HG02798 (cell line): ENCODE data around the gene ADTRP.

Experiments
- ATAC-seq: cut with Tn5 transposase; IDR thresholded peaks from one replicate; pipeline ENCODE4 v1.9.1; 2021; ENCODE audit warnings: mild to moderate bottlenecking; ENCODE audit not compliant: unreplicated experiment, poor library complexity

The ADTRP gene, protein sequence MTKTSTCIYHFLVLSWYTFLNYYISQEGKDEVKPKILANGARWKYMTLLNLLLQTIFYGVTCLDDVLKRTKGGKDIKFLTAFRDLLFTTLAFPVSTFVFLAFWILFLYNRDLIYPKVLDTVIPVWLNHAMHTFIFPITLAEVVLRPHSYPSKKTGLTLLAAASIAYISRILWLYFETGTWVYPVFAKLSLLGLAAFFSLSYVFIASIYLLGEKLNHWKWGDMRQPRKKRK

GRCh38 chr6:11778648-11779328, at the start of gene ADTRP:
ADTRP (minus strand) TSS chr6:11778803; CDS start chr6:11778759, 44 bp downstream.
- ATAC-seq: no peak

GRCh38 chr6:11826779-11827178, 48.2 kb upstream of the ADTRP start:
- no peak for ATAC-seq

DNA sequence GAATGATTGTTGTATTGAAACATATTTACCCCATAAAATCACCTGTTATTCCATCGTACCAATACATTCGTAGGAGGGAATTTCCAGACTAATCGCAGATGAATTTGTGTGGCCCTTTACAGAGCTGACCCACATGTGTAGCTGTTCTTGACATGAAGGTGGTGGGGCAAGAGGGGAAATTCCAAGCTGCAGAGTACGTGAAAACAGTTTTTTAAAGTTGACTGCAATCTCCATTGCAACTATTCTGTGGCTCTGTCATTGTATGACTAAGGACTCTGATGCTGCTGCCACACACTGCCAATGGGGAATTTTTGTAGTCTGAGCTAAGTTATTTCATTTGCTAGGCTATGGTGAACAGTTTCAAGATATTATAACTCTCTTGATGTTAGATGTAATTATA, 46.4 kb upstream of the ADTRP start:
- peak; percentile 85 for ATAC-seq

DNA sequence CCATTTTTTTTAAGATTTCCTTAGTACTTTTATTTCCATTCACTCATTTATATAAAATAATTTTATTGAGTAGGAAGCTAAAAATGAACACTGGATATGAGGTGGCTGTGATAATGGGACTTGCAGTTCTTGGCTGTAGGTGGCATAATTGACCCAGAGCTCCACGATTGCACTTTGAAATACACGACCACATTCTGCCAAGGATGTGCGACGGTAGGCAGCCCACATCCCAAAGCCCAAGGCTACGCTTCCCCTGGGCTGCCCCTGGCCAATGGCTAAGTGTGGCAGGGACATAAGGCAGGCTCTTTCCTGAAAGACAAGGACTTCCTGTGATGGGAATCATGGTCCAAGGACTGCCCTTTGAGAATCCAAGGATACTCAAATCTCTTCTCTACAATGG, 43.7 kb upstream of the ADTRP start:
- ATAC-seq: no peak

GRCh38 chr6:11821781-11822180, 43.2 kb upstream of the ADTRP start:
- ATAC-seq: no peak

GRCh38 chr6:11820821-11821220, 42.2 kb upstream of the ADTRP start:
- no peak for ATAC-seq

- ATAC-seq: no peak
Measured at GRCh38 chr6:11819486-11819885, 40.9 kb upstream of the ADTRP start.

GRCh38 chr6:11815231-11815630, 36.6 kb upstream of the ADTRP start:
- ATAC-seq: no peak

DNA sequence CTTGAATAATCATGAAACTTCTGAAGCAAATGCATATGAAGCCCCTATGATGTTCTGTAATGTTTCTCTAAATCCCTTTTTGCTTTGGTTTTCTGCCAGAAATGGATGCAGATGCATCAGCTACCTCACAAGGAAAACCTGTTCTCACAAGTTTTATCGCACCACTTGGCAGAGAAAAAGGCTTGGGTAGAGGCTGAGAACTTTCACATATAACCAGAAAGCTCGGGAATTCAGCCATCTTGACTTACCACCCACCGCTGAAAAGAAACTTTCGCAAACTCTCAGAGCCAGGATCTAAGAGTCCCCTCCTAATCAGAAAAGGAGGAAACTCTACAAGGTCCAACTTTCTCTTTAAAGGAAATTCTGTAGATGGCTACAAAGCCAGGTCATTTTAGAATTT, 36.2 kb upstream of the ADTRP start:
- no peak for ATAC-seq

DNA sequence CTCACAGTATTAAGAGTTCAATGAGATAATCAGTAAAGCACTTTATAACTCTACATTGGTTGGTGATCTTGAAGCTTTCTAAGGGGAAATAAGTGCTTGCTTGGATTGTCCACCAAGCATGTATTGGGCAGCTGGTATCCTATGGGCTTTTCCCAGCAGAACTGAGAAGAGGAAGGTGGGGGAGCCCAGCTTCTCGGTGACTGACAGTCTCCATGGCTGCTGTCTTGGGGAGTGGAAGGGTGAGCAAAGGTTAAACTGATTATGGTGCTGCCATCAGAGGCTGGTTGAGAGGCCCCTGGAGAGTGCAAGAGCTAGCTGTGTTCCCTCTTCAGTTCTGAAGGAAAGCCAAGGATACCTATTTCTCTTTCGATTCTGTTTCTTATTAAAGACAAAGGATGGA, 35.5 kb upstream of the ADTRP start:
- no peak for ATAC-seq

DNA sequence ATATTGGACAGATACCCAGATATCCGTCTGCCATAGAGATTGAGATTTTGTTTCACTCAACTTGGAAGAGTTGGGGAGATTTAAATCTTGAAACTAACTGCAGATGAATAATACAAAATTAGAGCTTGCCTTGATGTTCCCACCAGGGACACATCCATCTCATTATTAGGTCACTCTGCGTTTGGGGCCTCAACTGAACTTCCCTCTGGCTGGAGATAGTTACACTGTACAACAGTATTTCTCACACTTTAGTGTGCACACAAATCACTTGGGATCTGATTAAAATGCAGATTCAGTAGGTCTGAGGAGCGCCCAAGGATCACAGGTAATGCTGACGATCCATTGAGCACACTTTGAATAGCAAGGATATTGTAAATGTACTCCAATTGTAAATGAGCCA, 35.0 kb upstream of the ADTRP start:
- no peak for ATAC-seq

GRCh38 chr6:11812951-11813350, 34.3 kb upstream of the ADTRP start:
- no peak for ATAC-seq

DNA sequence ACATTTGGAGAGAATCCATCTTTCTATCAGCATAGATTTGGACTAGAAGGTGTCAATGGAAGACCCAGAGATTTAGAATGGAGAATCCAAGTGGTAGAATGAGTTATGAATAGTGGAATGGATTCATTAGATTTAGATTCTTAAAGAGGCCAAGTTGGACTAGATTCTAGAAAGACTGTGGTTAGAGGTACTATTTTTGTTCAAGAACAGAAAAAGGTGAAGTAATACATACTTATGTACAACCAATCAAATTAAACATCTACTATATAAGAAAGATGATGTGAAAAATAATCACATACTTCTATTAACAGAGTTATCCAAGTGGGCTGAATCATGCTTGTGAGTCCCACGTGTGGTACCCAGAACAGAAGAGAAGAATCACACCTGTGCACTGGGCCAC, 33.8 kb upstream of the ADTRP start:
- ATAC-seq: no peak

DNA sequence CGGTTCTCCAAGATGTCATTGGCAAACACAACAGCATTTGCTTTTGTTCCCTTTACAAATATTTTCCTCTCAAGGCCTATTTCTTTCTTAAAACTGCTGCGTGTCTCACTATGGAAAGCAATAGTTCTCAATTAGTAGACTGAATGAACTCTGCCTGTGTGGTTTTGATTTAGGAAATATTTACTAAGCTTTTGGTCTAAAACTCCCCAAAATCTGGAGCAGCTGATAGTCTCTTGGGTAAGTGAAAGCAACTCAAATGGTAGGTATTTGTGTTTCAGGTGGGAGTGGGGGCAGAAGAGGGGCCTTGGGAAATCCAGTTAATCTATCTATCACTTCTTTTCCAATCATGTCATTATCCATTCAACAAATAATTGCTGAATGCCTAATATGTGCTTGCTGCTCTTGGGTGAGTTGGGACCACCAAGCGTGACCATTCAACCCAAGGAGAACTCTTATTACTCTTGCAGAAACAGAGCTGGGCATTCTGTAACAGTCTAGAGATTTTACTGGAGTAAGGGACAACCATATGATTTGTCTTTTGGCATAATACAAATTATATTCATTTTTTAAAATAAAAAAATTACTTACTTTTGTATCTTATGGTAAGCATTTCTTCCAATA, 33.2 kb upstream of the ADTRP start:
- no peak for ATAC-seq

- no peak for ATAC-seq
Measured at GRCh38 chr6:11810854-11811643, 32.4 kb upstream of the ADTRP start.

GRCh38 chr6:11810039-11810541, 31.5 kb upstream of the ADTRP start:
- ATAC-seq: no peak

- ATAC-seq: no peak
Measured at GRCh38 chr6:11808054-11808453, 29.5 kb upstream of the ADTRP start.

- ATAC-seq: no peak
Measured at GRCh38 chr6:11806561-11807317, 28.1 kb upstream of the ADTRP start.

- ATAC-seq: no peak
Measured at GRCh38 chr6:11805259-11806053, 26.9 kb upstream of the ADTRP start.
